ENCODE data around the gene RAB11A. TPM values are rescaled to one million over a fixed set of nuclear protein-coding genes. Genes with fewer than 3 reads are reported as not detected.

RAB11A gene
- total and polyA plus RNA-seq, 2 donors (not counting 3 experiments of a cell fraction or from before 2014, with no cell fraction given), result 239 to 250 TPM

- DNase-seq (ENCODE audit: low read depth, low spot score) (no peak), FAIRE-seq (no peak)
- no peaks in the 10 kb centered on the region for H3K9me1 ChIP-seq (replicated peaks; ENCODE audit: control insufficient read depth, extremely low read depth, insufficient read depth, low read length)
- intact Hi-C loops (cut with micrococcal nuclease) (loop anchor here (1.0 kb wide), 4 partner anchors 36 to 257 kb away; partner anchors contain the start of genes DENND4A and INTS14), dilution Hi-C loops (cut with MboI; ENCODE audit: extremely low pct_ligation_motif_present, low sequenced_read_pairs) (no loop called here)
- no peak for TF ChIP-seq JUN (IDR thresholded peaks at IDR 0.05; ENCODE audit: borderline replicate concordance, insufficient read depth, insufficient read length, low read depth)
- no peak for TF ChIP-seq POLR2AphosphoS5 (IDR thresholded peaks at IDR 0.05; ENCODE audit: insufficient read depth, low read depth, low read length)
- no peak for TF ChIP-seq FOS (IDR thresholded peaks at IDR 0.05; ENCODE audit: borderline replicate concordance, insufficient read depth, low read length)
- no peak for TF ChIP-seq POLR2A (IDR thresholded peaks at IDR 0.05; ENCODE audit: low read depth, low read length)
- no peak for TF ChIP-seq MAX (IDR thresholded peaks at IDR 0.05; ENCODE audit: insufficient read depth, insufficient read length)
- no peak for TF ChIP-seq CTCF (IDR thresholded peaks at IDR 0.05; ENCODE audit: extremely low read depth in 1 of 2, insufficient read depth in 1 of 2, low read depth in 1 of 2, low read length in 2 of 2)
- no peak for TF ChIP-seq EZH2 (IDR thresholded peaks at IDR 0.05; ENCODE audit: borderline replicate concordance, low read depth, low read length, severe bottlenecking)
- TF ChIP-seq GATA2 (IDR thresholded peaks at IDR 0.05; ENCODE audit: insufficient read depth, insufficient read length, low read depth, low read length), result no peak
- no peak for TF ChIP-seq MYC (IDR thresholded peaks at IDR 0.05; ENCODE audit: low read depth, low read length)
- no peaks in the 10 kb centered on the region for H3K27me3 ChIP-seq (ENCODE audit: control insufficient read depth in 2 of 2, insufficient read depth in 2 of 2, low read length in 2 of 2)
- H3K4me1 ChIP-seq (ENCODE audit: control insufficient read depth, extremely low read depth, insufficient read depth, low read length), result peaks cover 22% of the 10 kb centered on the region
- BruUV-seq (replicated peaks), result TSS peak; percentile 27
- peaks cover 43% of the 10 kb centered on the region for H3K79me2 ChIP-seq (ENCODE audit: control insufficient read depth, insufficient read depth, low read length)
- H3K9me3 ChIP-seq (replicated peaks; ENCODE audit: control insufficient read depth, insufficient read depth, low read length), result no peaks in the 10 kb centered on the region
- ChIA-PET CTCF (interaction anchor here (0.7 to 2.7 kb wide), 14 partner anchors 9 to 272 kb away, joined by 3 to 19 read pairs (median 4); partner anchors contain the start of genes DENND4A and INTS14), POLR2A (interaction anchor here (0.7 to 2.0 kb wide), 3 partner anchors 13 to 105 kb away, joined by 3 to 15 read pairs (median 9); no protein-coding TSS in a partner anchor)
- peaks cover 2% of the 10 kb centered on the region for H4K20me1 ChIP-seq (replicated peaks; ENCODE audit: control insufficient read depth, extremely low read depth, insufficient read depth, low read length)
- H2AFZ ChIP-seq (ENCODE audit: low read depth, low read length), result no peak overlapping the region
- H3K9ac ChIP-seq (replicated peaks; ENCODE audit: extremely low read depth, insufficient read depth, low read length), result peak overlapping the region; percentile 75
- H3K4me3 ChIP-seq (replicated peaks in 1 of 3; ENCODE audit: insufficient read depth in 1 of 3, low read depth in 1 of 3, low read length in 3 of 3), result peak overlapping the region; percentile 47 to 91 (median 81)
- H3K4me2 ChIP-seq (ENCODE audit: insufficient read depth, low read length), result no peak overlapping the region
- peak overlapping the region; percentile 61 for H3K27ac ChIP-seq (ENCODE audit: insufficient read depth, low read depth, low read length)
- H3K36me3 ChIP-seq (ENCODE audit: control insufficient read depth in 2 of 2, extremely low read depth in 1 of 2, insufficient read depth in 2 of 2, low read length in 2 of 2), result no peaks in the 10 kb centered on the region
Observed at GRCh38 chr15:65868546-65869125, 655 bp upstream of the RAB11A start.

Data from endothelial cell of umbilical vein (primary cell).